Mucosa of descending colon (tissue), 3 donors: ENCODE measurements around the gene SRSF3. TPM values are rescaled to one million over a fixed set of nuclear protein-coding genes. Genes with fewer than 3 reads are reported as not detected.

ENCODE experiments used
- ATAC-seq: fragments of 200-7000 bp; cut with Tn5 transposase; one replicate; pipeline ENCODE4 v1.9.1; 2020; ENCODE audit warnings: mild to moderate bottlenecking, moderate library complexity
- DNase-seq, 3 donors: peaks; one replicate each; pipeline ENCODE4 v3.0.0-alpha.2; 2020
- H3K36me3 ChIP-seq: fragments of 200-600 bp; one replicate; pipeline ENCODE4 v1.8.0; 2021; ENCODE audit warnings: low read depth, mild to moderate bottlenecking
- H3K4me1 ChIP-seq: fragments of 200-600 bp; one replicate; pipeline ENCODE4 v1.8.0; 2021; ENCODE audit warnings: low read depth, mild to moderate bottlenecking
- H3K4me3 ChIP-seq: fragments of 200-600 bp; one replicate; pipeline ENCODE4 v1.8.0; 2021; ENCODE audit warnings: mild to moderate bottlenecking
- H3K9me3 ChIP-seq: fragments of 200-600 bp; one replicate; pipeline ENCODE4 v1.8.0; 2021; ENCODE audit warnings: mild to moderate bottlenecking
- intact Hi-C, 2 donors: fragments of 100-400 bp; cut with DNase I in 1 of 2; cut with micrococcal nuclease in 1 of 2; formaldehyde crosslinking; loops; one replicate each; pipeline versions ENCODE4 v1.11.0 to v1.11.1; 2022; cut with DNase I, micrococcal nuclease
- total RNA-seq, 3 donors: library from RNA; stranded (reverse); fragmentation: NEBNext Ultra II Directional in 2 of 3; extraction: Animal tissue kit (Norgen Biotek cat#: 25700) in 2 of 3; gene quantifications; one replicate each; pipeline versions ENCODE4 v1.2.1 to v1.2.4, GENCODE V29; 2021 to 2023
- TF ChIP-seq, protein P1 (sequence below): fragments of 200-600 bp; IDR thresholded peaks from one replicate; pipeline ENCODE4 v1.8.0; 2022; ENCODE audit warnings: antibody characterized with exemption, mild to moderate bottlenecking
- donor health status: DM: no; HTN: no; CAD: no; lungs with moderate emphysema.
- donor health status: DM: no; HTN: no; CAD: no.
- donor health status: DM: no; HTN: yes; CAD: no.

Gene SRSF3
- total RNA-seq, 3 donors from 2014 or later, result 176 to 243 (median 229) TPM

DNA sequence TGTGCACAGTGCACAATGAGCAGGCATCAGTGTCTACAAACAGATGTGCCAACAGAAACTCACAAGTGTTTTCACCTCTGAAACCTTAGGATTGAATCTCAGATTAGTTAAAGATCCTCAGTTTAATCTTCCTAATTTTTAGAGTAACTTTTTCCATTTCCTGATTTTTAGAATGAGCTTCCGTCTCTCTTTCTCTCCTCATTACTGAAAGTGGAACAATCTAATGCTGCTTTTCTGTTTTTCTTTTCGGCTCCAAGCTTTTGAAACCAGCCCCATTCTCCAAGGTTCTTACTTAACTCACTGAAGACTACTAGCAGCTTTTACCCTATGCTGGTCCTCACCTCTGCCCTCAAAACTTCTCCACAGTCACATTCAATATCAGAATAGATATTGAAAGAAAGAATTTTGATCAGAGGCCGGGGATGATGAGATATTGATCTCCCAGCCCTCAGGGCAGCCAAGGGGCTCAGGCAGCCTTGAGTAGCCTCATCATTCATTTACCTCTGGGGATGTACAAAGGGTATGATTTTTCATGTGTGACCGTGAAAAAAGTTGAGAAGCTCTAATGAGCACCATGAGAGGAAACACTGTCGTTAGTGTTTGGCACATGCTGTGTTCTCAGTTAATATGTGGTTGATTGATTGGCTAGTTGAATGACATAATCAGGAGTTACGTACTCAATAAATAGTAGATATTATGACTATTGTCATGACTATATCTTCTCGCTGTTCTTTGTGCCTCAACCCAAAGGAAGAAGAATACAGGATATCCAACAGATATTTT, 35.0 kb upstream of the SRSF3 start:
- no peak for DNase-seq
- intact Hi-C loops, result no loop called here
- H3K9me3 ChIP-seq, result no peaks in the 10 kb centered on the region
- TF ChIP-seq, protein P1, sequence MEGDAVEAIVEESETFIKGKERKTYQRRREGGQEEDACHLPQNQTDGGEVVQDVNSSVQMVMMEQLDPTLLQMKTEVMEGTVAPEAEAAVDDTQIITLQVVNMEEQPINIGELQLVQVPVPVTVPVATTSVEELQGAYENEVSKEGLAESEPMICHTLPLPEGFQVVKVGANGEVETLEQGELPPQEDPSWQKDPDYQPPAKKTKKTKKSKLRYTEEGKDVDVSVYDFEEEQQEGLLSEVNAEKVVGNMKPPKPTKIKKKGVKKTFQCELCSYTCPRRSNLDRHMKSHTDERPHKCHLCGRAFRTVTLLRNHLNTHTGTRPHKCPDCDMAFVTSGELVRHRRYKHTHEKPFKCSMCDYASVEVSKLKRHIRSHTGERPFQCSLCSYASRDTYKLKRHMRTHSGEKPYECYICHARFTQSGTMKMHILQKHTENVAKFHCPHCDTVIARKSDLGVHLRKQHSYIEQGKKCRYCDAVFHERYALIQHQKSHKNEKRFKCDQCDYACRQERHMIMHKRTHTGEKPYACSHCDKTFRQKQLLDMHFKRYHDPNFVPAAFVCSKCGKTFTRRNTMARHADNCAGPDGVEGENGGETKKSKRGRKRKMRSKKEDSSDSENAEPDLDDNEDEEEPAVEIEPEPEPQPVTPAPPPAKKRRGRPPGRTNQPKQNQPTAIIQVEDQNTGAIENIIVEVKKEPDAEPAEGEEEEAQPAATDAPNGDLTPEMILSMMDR, result no peak
- no peaks in the 10 kb centered on the region for H3K4me1 ChIP-seq
- no peak for ATAC-seq
- H3K4me3 ChIP-seq, result no peak overlapping the region
- no peaks in the 10 kb centered on the region for H3K36me3 ChIP-seq

DNA sequence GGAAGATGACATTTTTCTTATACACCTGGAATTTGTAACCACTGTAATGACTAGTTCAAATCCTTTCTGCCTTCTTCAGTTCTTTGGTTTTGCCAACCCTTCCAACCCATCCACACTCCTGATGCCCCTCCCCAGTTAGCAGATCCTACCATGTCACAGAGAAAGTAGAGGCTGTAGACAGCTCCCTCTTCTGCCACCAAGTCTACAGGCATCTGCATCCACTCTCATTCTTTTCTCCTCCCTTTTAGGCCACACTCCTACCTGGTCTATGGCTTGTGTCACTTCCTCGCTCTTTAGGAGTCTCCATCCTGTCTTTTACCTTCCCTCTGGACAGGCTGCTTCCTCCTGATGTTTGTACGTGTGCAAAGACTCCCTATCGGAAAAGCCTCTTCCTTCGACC, 33.3 kb upstream of the SRSF3 start:
- H3K4me1 ChIP-seq, result no peaks in the 10 kb centered on the region
- no peaks in the 10 kb centered on the region for H3K36me3 ChIP-seq
- TF ChIP-seq, protein P1, result no peak
- intact Hi-C loops, result no loop called here
- DNase-seq (no peak), ATAC-seq (no peak)
- H3K4me3 ChIP-seq, result no peak overlapping the region
- no peaks in the 10 kb centered on the region for H3K9me3 ChIP-seq

DNA sequence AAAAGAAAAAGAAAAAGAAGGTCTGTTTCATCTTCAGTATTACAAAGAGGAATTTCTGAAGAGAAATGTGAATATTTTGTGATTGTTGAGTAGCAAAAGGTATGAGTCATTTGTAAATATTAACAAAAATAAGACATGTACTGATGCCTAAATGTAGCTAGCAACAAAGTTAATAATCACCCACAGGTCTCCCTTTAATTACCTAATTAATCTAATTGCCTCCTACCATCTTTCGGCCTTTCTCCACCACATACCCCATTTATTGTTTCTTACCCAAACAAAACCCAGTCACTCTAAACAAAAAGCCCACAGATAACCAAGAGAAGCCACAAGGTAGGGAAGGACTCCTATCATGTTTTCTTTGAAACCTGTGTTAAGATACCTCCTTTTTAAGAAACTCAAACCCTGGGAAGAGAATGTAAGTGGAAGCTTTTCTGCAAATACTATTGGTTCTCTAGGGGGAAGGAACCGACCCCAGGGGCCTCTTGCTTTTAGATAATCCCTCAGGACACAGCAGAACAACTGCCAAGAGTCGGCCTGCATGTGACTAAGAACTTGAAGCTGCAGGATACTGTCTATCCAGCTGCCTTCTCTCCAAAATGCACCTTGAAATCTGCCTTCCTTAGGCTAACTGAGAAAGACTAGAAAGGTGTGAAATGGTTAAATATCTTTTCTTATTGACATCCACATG, 30.8 kb upstream of the SRSF3 start:
- TF ChIP-seq, protein P1, result no peak
- intact Hi-C loops, result no loop called here
- Histone ChIP-seq H3K36me3 (no peaks in the 10 kb centered on the region), H3K4me1 (no peaks in the 10 kb centered on the region), H3K9me3 (no peaks in the 10 kb centered on the region), H3K4me3 (no peak overlapping the region)
- DNase-seq, result no peak
- ATAC-seq, result no peak

DNA sequence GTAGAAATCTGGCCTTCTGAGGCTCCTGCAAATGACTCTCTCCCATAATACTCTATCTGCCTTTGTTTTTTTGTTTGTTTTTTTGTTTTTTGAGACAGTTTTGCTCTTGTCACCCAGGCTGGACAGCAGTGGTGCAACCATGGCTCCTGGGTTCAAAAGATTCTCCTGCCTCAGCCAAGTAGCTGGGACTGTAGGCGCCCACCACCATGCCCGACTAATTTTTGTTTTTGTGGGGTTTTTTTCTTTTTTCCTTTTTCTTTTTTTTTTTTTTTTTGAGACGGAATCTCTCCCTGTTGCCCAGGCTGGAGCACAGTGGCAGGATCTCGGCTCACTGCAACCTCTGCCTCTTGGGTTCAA, 30.3 kb upstream of the SRSF3 start:
- intact Hi-C loops, result no loop called here
- Histone ChIP-seq H3K4me3 (no peak overlapping the region), H3K4me1 (no peaks in the 10 kb centered on the region), H3K9me3 (no peaks in the 10 kb centered on the region), H3K36me3 (no peaks in the 10 kb centered on the region)
- no peak for ATAC-seq
- TF ChIP-seq, protein P1, result no peak
- DNase-seq, result no peak

DNA sequence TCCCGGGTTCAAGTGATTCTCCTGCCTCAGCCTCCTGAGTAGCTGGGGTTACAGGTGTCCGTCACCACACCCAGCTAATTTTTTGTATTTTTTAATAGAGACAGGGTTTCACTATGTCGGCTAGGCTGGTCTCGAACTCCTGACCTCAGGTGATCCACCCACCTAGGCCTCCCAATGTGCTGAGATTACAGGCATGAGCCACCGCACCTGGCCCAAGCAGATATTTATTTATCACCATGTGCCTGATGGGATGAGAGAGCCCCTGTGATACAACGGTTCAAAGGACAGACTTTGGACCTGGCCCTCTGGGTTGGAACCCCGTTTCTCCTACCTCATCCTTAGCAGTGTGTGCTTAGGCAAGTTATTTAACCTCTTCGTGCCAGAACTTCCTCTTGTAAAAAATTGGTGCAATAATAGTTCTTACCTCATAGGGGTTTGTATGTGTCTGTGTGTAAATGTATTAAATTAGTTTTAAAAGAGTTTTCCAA, 27.7 kb upstream of the SRSF3 start:
- TF ChIP-seq, protein P1, result no peak
- intact Hi-C loops, result no loop called here
- DNase-seq, result no peak

More for the DNA sequence above, 27.7 kb upstream of the SRSF3 start:
- H3K4me1 ChIP-seq, result no peaks in the 10 kb centered on the region
- H3K36me3 ChIP-seq, result no peaks in the 10 kb centered on the region
- H3K9me3 ChIP-seq, result no peaks in the 10 kb centered on the region
- H3K4me3 ChIP-seq, result no peak overlapping the region
- ATAC-seq, result no peak
